IMR-90 (cell line): Measurements from ENCODE around the gene SASH1. TPM values are rescaled to one million over a fixed set of nuclear protein-coding genes. Genes with fewer than 3 reads are reported as not detected.
A peak's percentile ranks its signal among the peaks of the same experiment; 100 is the strongest.

Source experiments
- ATAC-seq: fragments of 200-7000 bp; cut with Tn5 transposase; 2 replicates; pipeline ENCODE4 v1.9.1; 2020; ENCODE audit warnings: low read depth, mild to moderate bottlenecking, moderate library complexity
- BruUV-seq: library from RNA; stranded (reverse); fragments of 400-500 nt; replicated peaks from 2 replicates; lab custom pipeline; 2021; lab: Mats Ljungman, UMichigan
- CTCF ChIA-PET: fragments of 300-600 bp; formaldehyde crosslinking; extraction: SDS; loops from one replicate; lab custom pipeline; 2021; ENCODE audit warnings: antibody characterized with exemption; lab: Yijun Ruan, JAX
- POLR2A ChIA-PET: fragments of 300-600 bp; sonication (Branson Sonifier 250); formaldehyde crosslinking; loops from one replicate; lab custom pipeline; 2022; ENCODE audit warnings: antibody characterized with exemption; ENCODE audit not compliant: unreplicated experiment; lab: Charles Lee
- DNase-seq: peaks from one replicate; pipeline ENCODE4 v3.0.0; 2013
- H2AFZ ChIP-seq: replicated peaks from 2 replicates; pipeline ENCODE3; 2013; ENCODE audit warnings: low read length, mild to moderate bottlenecking; ENCODE audit not compliant: poor library complexity
- H2AK5ac ChIP-seq: 2 replicates; pipeline ENCODE4 v1.6.1; 2013; ENCODE audit warnings: low read depth, low read length, inconsistent platforms
- H2AK9ac ChIP-seq: replicated peaks from 2 replicates; pipeline ENCODE3; 2013; ENCODE audit warnings: mild to moderate bottlenecking, low read depth, low read length, moderate library complexity; ENCODE audit not compliant: poor library complexity
- H2BK120ac ChIP-seq: 2 replicates; pipeline ENCODE4 v1.6.1; 2013; ENCODE audit warnings: low read depth, low read length, inconsistent platforms
- H2BK15ac ChIP-seq: 3 replicates; pipeline ENCODE4 v1.6.1; 2013; ENCODE audit warnings: low read depth, low read length, inconsistent platforms
- H2BK20ac ChIP-seq: 2 replicates; pipeline ENCODE4 v1.6.1; 2013; ENCODE audit warnings: low read depth, mild to moderate bottlenecking, inconsistent platforms, low read length, moderate library complexity
- H2BK5ac ChIP-seq: 2 replicates; pipeline ENCODE4 v1.6.1; 2013; ENCODE audit warnings: mild to moderate bottlenecking, low read depth, low read length, inconsistent platforms; ENCODE audit not compliant: poor library complexity, severe bottlenecking
- H3K14ac ChIP-seq: replicated peaks from 2 replicates; pipeline ENCODE4 v1.6.1; 2013; ENCODE audit warnings: low read depth, low read length, inconsistent platforms
- H3K18ac ChIP-seq: 2 replicates; pipeline ENCODE4 v1.6.1; 2013; ENCODE audit warnings: low read depth, low read length, control low read depth
- H3K23ac ChIP-seq: 2 replicates; pipeline ENCODE4 v1.6.1; 2013; ENCODE audit warnings: low read depth, low read length, inconsistent platforms
- H3K27ac ChIP-seq: 2 replicates; pipeline ENCODE4 v1.5.1; 2013; ENCODE audit warnings: mild to moderate bottlenecking, control low read depth, low read length; ENCODE audit not compliant: insufficient read depth
- H3K27me3 ChIP-seq: 2 replicates; pipeline ENCODE4 v1.6.1; 2013; ENCODE audit warnings: low read length; ENCODE audit not compliant: control insufficient read depth, insufficient read depth
- H3K36me3 ChIP-seq: 2 replicates; pipeline ENCODE4 v1.6.1; 2013; ENCODE audit warnings: low read length, mixed read lengths; ENCODE audit not compliant: control insufficient read depth, insufficient read depth
- H3K4ac ChIP-seq: 2 replicates; pipeline ENCODE4 v1.6.1; 2013; ENCODE audit warnings: low read depth, low read length, inconsistent platforms
- H3K4me1 ChIP-seq: 2 replicates; pipeline ENCODE4 v1.6.1; 2013; ENCODE audit warnings: low read length, mixed read lengths; ENCODE audit not compliant: control insufficient read depth, insufficient read depth
- H3K4me2 ChIP-seq: 2 replicates; pipeline ENCODE4 v1.6.1; 2013; ENCODE audit warnings: low read depth, mild to moderate bottlenecking, control low read depth, low read length, moderate library complexity
- H3K4me3 ChIP-seq: 2 replicates; pipeline ENCODE4 v1.5.1; 2013; ENCODE audit warnings: low read depth, mild to moderate bottlenecking, control low read depth, low read length, moderate library complexity; ENCODE audit not compliant: insufficient read depth
- H3K56ac ChIP-seq: 2 replicates; pipeline ENCODE4 v1.6.1; 2013; ENCODE audit warnings: low read length, inconsistent platforms; ENCODE audit not compliant: insufficient read depth; ENCODE audit errors: extremely low read depth
- H3K79me1 ChIP-seq, 2 experiments: 2 replicates each; pipeline ENCODE4 v1.6.1; 2013; ENCODE audit warnings: low read length in 2 of 2, inconsistent platforms in 1 of 2, low read depth in 1 of 2
- H3K9ac ChIP-seq: 2 replicates; pipeline ENCODE4 v1.6.1; 2013; ENCODE audit warnings: low read depth, low read length, control low read depth
- H3K9me1 ChIP-seq: 2 replicates; pipeline ENCODE4 v1.6.1; 2013; ENCODE audit warnings: low read length, inconsistent platforms; ENCODE audit not compliant: insufficient read depth
- H3K9me3 ChIP-seq: 2 replicates; pipeline ENCODE4 v1.6.1; 2013; ENCODE audit warnings: low read length; ENCODE audit not compliant: control insufficient read depth, insufficient read depth
- H4K20me1 ChIP-seq: 2 replicates; pipeline ENCODE4 v1.6.1; 2013; ENCODE audit warnings: low read length, inconsistent platforms; ENCODE audit not compliant: insufficient read depth
- H4K5ac ChIP-seq: 2 replicates; pipeline ENCODE4 v1.6.1; 2013; ENCODE audit warnings: mild to moderate bottlenecking, low read depth, low read length, control low read depth
- H4K8ac ChIP-seq, 2 experiments: 2 replicates each; pipeline ENCODE4 v1.6.1; 2013; ENCODE audit warnings: low read depth in 2 of 2, low read length in 2 of 2, control low read depth in 1 of 2, inconsistent platforms in 1 of 2
- H4K91ac ChIP-seq: 2 replicates; pipeline ENCODE4 v1.6.1; 2013; ENCODE audit warnings: low read depth, low read length, inconsistent platforms; ENCODE audit not compliant: insufficient read depth
- BHLHE40 ChIP-seq: fragments of 150-350 bp; IDR thresholded peaks from 2 replicates; pipeline ENCODE4 v1.6.1; 2016; ENCODE audit warnings: mild to moderate bottlenecking, low read depth, low read length
- CEBPB ChIP-seq: IDR thresholded peaks from 2 replicates; pipeline ENCODE4 v1.6.1; 2012; ENCODE audit warnings: low read depth, low read length, improper control_type of control experiment
- CHD1 ChIP-seq: IDR thresholded peaks from 2 replicates; pipeline ENCODE4 v1.6.1; 2012; ENCODE audit warnings: low read depth, low read length, improper control_type of control experiment
- FOS ChIP-seq: fragments of 150-350 bp; IDR thresholded peaks from 2 replicates; pipeline ENCODE4 v1.6.1; 2016; ENCODE audit warnings: low read depth, low read length
- MAFK ChIP-seq: IDR thresholded peaks from 2 replicates; pipeline ENCODE4 v1.6.1; 2012; ENCODE audit warnings: low read depth, low read length, improper control_type of control experiment
- MAZ ChIP-seq: IDR thresholded peaks from 2 replicates; pipeline ENCODE4 v1.6.1; 2012; ENCODE audit warnings: low read depth, mild to moderate bottlenecking, low read length, improper control_type of control experiment, moderate library complexity, borderline replicate concordance
- MXI1 ChIP-seq: IDR thresholded peaks from 2 replicates; pipeline ENCODE4 v1.6.1; 2012; ENCODE audit warnings: low read depth, mild to moderate bottlenecking, low read length, moderate library complexity, borderline replicate concordance
- NFE2L2 ChIP-seq: fragments of 150-350 bp; IDR thresholded peaks from 2 replicates; pipeline ENCODE4 v1.6.1; 2016; ENCODE audit warnings: low read depth, mild to moderate bottlenecking, low read length
- POLR2A ChIP-seq: IDR thresholded peaks from 2 replicates; pipeline ENCODE4 v1.6.1; 2012; ENCODE audit warnings: mild to moderate bottlenecking, low read depth, low read length
- RAD21 ChIP-seq: IDR thresholded peaks from 2 replicates; pipeline ENCODE4 v1.6.1; 2012; ENCODE audit warnings: low read length, improper control_type of control experiment
- RCOR1 ChIP-seq: IDR thresholded peaks from 2 replicates; pipeline ENCODE4 v1.6.1; 2012; ENCODE audit warnings: mild to moderate bottlenecking, low read length, improper control_type of control experiment; ENCODE audit not compliant: insufficient replicate concordance
- RFX5 ChIP-seq: IDR thresholded peaks from 2 replicates; pipeline ENCODE4 v1.8.0; 2012; ENCODE audit warnings: low read depth, mild to moderate bottlenecking, low read length, moderate library complexity
- SMC3 ChIP-seq: fragments of 150-350 bp; IDR thresholded peaks from 2 replicates; pipeline ENCODE4 v1.6.1; 2016; ENCODE audit warnings: low read depth, mild to moderate bottlenecking, antibody characterized with exemption, low read length, moderate library complexity
- WGBS, 2 experiments: methylation state at CpG; one replicate each; pipeline versions ENCODE4 v1.1.5 to v1.1.7; 2013; ENCODE audit warnings: missing lambda C conversion rate in 2 of 2; ENCODE audit not compliant: insufficient read length in 1 of 2; ENCODE audit errors: extremely low coverage in 2 of 2; 5-methylcytosine and 5-hydroxymethylcytosine counted together
- dilution Hi-C: fragments of 300-500 bp; cut with HindIII; formaldehyde crosslinking; loops from one replicate; pipeline ENCODE4 v1.14.3; 2018; ENCODE audit warnings: low sequenced_read_pairs; ENCODE audit not compliant: unreplicated experiment
- in situ Hi-C: fragments of 300-500 bp; cut with MboI; formaldehyde crosslinking; loops from 3 replicates; pipeline ENCODE4 v1.14.3; 2019; ENCODE audit warnings: low sequenced_read_pairs, inconsistent platforms, mixed read lengths
- intact Hi-C: fragments of 100-400 bp; cut with micrococcal nuclease; formaldehyde crosslinking; loops from 2 replicates; pipeline ENCODE4 v1.10.0; 2022
- polyA plus RNA-seq, 3 experiments: library from polyadenylated mRNA; depleted of rRNA; stranded (reverse); fragments of >200 nt; gene quantifications; 2 replicates each; pipeline ENCODE4 v1.2.3, GENCODE V29; 2012; ENCODE audit warnings: low replicate concordance in 1 of 3
- total RNA-seq: library from RNA; depleted of rRNA; stranded (reverse); fragments of >200 nt; gene quantifications from 2 replicates; pipeline ENCODE4 v1.2.3, GENCODE V29; 2012
- TF ChIP-seq, protein P1 (sequence below): fragments of 150-350 bp; IDR thresholded peaks from 2 replicates; pipeline ENCODE4 v1.6.1; 2016; ENCODE audit warnings: low read depth, mild to moderate bottlenecking, low read length, moderate library complexity, borderline replicate concordance
- TF ChIP-seq, protein P2 (sequence below): conservative IDR thresholded peaks from 2 replicates; pipeline ENCODE4 v1.5.1; 2012; ENCODE audit warnings: mild to moderate bottlenecking, low read depth, low read length, improper control_type of control experiment
- TF ChIP-seq, protein P3 (sequence below): fragments of 150-350 bp; IDR thresholded peaks from 2 replicates; pipeline ENCODE4 v1.6.1; 2017; ENCODE audit warnings: mild to moderate bottlenecking, antibody characterized with exemption, low read length, low read depth

The SASH1 gene
- total and polyA plus RNA-seq, 2 of the 4 experiments (the other 2 are of a cell fraction), result 11.6 to 16.5 TPM

DNA sequence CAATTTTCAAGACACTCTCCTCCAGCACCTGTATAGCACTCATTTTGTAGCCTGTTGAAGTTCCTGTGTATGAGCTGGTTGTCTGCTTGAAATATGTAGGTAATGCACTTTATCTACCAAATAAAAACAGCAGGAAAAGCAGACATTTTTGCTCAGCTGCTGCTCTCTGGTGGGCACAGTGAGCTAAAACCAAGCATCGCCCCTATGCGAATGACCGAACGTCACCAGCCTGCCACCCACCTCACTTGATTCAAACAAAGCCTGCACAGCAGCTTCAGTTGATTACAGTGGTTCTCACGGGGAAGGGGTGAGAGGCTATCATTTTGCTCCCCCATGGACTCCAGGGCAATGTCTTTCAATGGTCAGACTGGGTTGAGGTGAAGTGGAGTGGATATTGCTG lies 185.7 kb downstream of the SASH1 start:
- Histone ChIP-seq H4K20me1 (no peaks in the 10 kb centered on the region), H2BK15ac (peak overlapping the region; percentile 82), H2AFZ (no peak overlapping the region), H3K36me3 (peaks cover 31% of the 10 kb centered on the region), H2AK9ac (peak overlapping the region; percentile 29), H3K9ac (no peak overlapping the region), H3K4ac (peak overlapping the region; percentile 86), H3K23ac (peak overlapping the region; percentile 55; the same call in 1 of the 2 replicates), H4K91ac (peak overlapping the region; percentile 91), H3K18ac (peak overlapping the region; percentile 85), H2AK5ac (peak overlapping the region; percentile 82), H3K56ac (no peak overlapping the region), H3K4me3 (no peak overlapping the region), H3K27me3 (no peaks in the 10 kb centered on the region), H4K5ac (peak overlapping the region; percentile 91), H3K79me1 (peaks cover 28 to 54% of the 10 kb centered on the region in 2 experiments), H3K27ac (peak overlapping the region; percentile 50), H2BK120ac (peak overlapping the region; percentile 84; the same call in 1 of the 2 replicates), H3K4me2 (no peak overlapping the region), H2BK5ac (peak overlapping the region; percentile 84), H3K9me1 (peaks cover 25% of the 10 kb centered on the region), H3K14ac (peak overlapping the region; percentile 80), H3K9me3 (no peaks in the 10 kb centered on the region), H3K4me1 (peaks cover 34% of the 10 kb centered on the region), H4K8ac (peak overlapping the region; percentile 8 to 66; a peak in 2 of 4 replicates), H2BK20ac (peak overlapping the region; percentile 89)
- no TSS peak for BruUV-seq
- dilution Hi-C loops (no loop called here), intact Hi-C loops (no loop called here), in situ Hi-C loops (no loop called here)
- TF ChIP-seq, protein P1, sequence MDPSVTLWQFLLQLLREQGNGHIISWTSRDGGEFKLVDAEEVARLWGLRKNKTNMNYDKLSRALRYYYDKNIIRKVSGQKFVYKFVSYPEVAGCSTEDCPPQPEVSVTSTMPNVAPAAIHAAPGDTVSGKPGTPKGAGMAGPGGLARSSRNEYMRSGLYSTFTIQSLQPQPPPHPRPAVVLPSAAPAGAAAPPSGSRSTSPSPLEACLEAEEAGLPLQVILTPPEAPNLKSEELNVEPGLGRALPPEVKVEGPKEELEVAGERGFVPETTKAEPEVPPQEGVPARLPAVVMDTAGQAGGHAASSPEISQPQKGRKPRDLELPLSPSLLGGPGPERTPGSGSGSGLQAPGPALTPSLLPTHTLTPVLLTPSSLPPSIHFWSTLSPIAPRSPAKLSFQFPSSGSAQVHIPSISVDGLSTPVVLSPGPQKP, result no peak
- TF ChIP-seq, protein P2, sequence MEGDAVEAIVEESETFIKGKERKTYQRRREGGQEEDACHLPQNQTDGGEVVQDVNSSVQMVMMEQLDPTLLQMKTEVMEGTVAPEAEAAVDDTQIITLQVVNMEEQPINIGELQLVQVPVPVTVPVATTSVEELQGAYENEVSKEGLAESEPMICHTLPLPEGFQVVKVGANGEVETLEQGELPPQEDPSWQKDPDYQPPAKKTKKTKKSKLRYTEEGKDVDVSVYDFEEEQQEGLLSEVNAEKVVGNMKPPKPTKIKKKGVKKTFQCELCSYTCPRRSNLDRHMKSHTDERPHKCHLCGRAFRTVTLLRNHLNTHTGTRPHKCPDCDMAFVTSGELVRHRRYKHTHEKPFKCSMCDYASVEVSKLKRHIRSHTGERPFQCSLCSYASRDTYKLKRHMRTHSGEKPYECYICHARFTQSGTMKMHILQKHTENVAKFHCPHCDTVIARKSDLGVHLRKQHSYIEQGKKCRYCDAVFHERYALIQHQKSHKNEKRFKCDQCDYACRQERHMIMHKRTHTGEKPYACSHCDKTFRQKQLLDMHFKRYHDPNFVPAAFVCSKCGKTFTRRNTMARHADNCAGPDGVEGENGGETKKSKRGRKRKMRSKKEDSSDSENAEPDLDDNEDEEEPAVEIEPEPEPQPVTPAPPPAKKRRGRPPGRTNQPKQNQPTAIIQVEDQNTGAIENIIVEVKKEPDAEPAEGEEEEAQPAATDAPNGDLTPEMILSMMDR, result peak; percentile 45
- TF ChIP-seq MAZ, result no peak
- peak; percentile 22; the same call in 1 of the 2 replicates for TF ChIP-seq SMC3
- no peak for TF ChIP-seq POLR2A
- no peak for TF ChIP-seq CEBPB
- no peak for TF ChIP-seq RCOR1
- no peak for TF ChIP-seq CHD1
- TF ChIP-seq RAD21, result peak; percentile 53
- no peak for TF ChIP-seq BHLHE40
- no peak for TF ChIP-seq FOS
- no peak for TF ChIP-seq NFE2L2
- TF ChIP-seq MXI1, result no peak
- TF ChIP-seq MAFK, result no peak
- no peak for TF ChIP-seq RFX5
- TF ChIP-seq, protein P3, sequence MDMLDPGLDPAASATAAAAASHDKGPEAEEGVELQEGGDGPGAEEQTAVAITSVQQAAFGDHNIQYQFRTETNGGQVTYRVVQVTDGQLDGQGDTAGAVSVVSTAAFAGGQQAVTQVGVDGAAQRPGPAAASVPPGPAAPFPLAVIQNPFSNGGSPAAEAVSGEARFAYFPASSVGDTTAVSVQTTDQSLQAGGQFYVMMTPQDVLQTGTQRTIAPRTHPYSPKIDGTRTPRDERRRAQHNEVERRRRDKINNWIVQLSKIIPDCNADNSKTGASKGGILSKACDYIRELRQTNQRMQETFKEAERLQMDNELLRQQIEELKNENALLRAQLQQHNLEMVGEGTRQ, result no peak
- 33% methylated on average over 1 of the region's 5 CpGs; no CpG with 5 or more reads in 1 of the 2 experiments for WGBS, 2 experiments
- POLR2A ChIA-PET, result no interaction called here
- CTCF ChIA-PET, result interaction anchor here (0.6 to 1.1 kb wide), 5 partner anchors 19 to 260 kb away, joined by 3 to 4 read pairs (median 3); no protein-coding TSS in a partner anchor
- ATAC-seq (no peak), DNase-seq (peak; percentile 44)
